ENCODE measurements around the gene USP21.

DNA sequence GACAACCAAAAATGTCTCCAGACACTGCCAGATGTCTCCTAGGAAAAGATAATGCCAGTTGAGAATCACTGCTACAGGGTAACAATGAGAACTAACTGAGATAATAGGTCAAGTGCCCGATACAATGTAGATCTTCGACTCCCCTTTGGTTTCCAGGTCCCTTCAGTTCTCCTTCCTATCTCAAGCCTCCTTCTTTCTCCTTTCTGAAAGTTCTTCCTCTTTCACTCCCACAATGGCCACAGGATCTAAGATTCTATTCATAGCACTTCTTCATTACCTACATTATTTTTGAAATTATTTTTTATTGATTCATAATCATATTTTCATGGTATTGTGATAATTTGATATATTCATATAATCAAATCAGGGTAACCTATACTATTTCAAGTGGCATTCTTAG, 47.8 kb upstream of the USP21 start:
- no peak for TF ChIP-seq CTCF (IDR thresholded peaks at IDR 0.05)
- TF ChIP-seq EZH2phosphoT487 (IDR thresholded peaks at IDR 0.05) = no peak
